HCEC 1CT (cell line): ENCODE data around the gene NEDD1.

Experiments used
- DNase-seq: peaks from one replicate; pipeline ENCODE4 v3.0.0-alpha.2; 2017

Gene NEDD1

GRCh38 chr12:96906849-96907670 lies at the start of gene NEDD1:
NEDD1 (plus strand) TSS chr12:96907257; CDS start chr12:96909760, 2,503 bp downstream.
- DNase-seq: peak; percentile 78

- no peak for DNase-seq
Observed at GRCh38 chr12:96858162-96858561, 48.9 kb upstream of the NEDD1 start.

DNA sequence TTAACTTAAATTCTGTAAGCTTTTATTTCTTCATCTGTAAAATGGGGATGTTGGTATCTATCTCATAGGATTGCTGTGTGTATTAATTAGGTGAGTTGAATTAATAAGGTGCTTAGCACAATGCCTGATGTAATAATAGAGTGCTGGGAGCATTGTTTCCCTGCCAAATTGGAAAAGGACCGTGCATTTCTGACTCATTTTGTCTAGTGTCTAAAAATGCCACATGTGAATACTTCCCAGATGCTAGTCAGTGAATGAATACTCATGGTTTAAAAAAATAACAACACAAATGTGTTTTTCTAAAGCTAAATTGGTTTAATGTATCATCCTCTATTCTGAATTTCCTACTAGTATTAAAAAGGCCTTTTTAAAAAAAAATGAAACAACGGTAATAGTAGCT lies 45.4 kb upstream of the NEDD1 start:
- DNase-seq: no peak

DNA sequence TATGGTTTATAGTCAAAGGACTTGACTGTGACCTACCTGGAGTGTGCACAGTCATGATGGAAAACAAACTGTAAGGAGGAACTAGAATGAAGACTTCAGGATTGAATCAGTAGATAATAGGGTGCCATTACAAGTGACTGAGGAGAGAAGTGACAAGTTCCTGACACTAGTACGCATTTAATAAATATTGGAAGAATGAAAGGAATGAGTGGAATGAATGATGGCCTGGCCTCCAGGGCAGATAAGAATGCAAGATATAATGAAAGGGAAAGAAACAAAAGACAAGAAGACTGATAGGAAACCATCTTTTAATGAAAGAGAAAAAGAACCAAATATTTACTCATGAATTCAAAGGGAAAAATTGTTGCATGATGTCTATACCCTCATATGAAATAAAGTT lies 44.7 kb upstream of the NEDD1 start:
- DNase-seq: no peak

- DNase-seq: no peak
Observed at GRCh38 chr12:96864335-96864734, 42.7 kb upstream of the NEDD1 start.

DNA sequence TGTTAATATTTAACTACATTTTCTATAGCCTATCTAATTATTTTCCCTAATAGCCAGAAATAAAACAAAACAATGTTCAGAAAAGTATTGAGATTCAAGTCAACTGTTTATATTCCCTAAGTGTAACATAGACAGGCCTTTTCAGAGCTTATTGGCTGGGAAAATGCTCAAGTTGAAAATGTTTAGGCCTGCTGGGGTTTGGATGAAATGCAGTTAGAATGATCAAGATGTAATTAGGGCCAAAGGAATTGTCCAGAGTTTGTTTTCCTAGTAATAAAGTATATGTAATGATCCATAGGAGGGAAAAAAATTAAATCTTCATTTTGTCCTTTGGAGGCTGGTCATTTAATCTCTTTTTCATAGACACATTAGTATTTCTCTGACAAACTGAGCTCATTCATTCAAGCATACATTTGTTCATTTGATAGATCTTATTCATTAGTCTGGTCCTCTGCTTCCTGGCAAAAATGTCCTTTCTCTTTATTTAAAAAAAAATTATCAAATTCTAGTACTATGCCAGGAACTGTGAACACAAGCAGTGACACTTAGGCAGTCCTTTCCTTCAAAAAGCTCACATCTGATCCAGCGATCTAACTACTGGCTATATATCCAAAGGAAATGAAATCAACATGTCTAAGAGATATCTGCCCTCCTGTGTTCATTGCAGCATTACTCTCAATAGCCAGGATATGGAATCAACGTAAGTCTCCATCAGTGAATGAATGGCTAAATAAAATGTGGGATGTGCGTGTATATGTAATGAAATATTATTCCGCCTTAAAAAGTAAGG lies 40.1 kb upstream of the NEDD1 start:
- no peak for DNase-seq

DNA sequence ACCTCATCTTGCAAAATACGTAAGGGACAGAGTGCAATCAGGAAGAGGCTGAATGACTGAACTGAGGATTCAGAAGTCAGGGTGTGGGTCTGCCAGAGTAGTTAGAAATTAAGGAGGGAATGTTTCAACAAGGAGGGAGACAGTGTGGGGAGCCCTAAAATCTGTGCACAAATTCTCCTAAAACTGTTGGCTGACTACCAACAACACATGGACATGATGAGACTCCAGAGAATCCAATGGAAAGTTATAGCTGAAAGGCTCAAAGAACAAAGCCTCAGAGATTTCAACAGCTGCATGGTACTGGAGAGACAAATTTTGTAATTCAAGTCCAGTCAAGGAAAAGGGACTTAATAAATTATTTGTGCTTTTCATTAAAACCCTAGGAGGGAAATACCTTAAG lies 36.1 kb upstream of the NEDD1 start:
- no peak for DNase-seq

- DNase-seq: no peak
Observed at GRCh38 chr12:96872961-96873360, 34.1 kb upstream of the NEDD1 start.

- DNase-seq: no peak
Observed at GRCh38 chr12:96874211-96874610, 32.8 kb upstream of the NEDD1 start.

GRCh38 chr12:96876966-96877365 lies 30.1 kb upstream of the NEDD1 start:
- peak; percentile 59 for DNase-seq

GRCh38 chr12:96878704-96879103 lies 28.4 kb upstream of the NEDD1 start:
- peak; percentile 30 for DNase-seq

- DNase-seq: no peak
Observed at GRCh38 chr12:96879301-96879700, 27.8 kb upstream of the NEDD1 start.

DNA sequence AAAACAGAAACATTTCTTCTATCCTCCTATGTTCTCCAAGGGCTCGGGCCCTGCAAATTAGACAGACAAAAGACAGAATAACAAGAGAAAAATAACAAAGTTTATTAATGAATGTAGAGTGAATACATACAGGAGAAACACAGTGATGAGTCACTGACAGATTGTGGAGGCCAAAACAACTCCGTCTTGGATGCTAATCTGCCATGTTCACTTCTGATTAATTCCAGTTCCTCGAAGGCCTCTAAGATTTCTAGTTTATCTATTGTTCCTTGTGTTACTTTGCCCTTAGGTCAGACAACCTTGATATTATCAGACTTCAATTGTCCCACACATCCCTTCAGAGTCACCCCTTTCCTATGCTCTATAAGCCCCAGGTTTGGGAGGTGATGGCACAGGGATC lies 26.8 kb upstream of the NEDD1 start:
- no peak for DNase-seq

GRCh38 chr12:96881608-96882007 lies 25.4 kb upstream of the NEDD1 start:
- no peak for DNase-seq

DNA sequence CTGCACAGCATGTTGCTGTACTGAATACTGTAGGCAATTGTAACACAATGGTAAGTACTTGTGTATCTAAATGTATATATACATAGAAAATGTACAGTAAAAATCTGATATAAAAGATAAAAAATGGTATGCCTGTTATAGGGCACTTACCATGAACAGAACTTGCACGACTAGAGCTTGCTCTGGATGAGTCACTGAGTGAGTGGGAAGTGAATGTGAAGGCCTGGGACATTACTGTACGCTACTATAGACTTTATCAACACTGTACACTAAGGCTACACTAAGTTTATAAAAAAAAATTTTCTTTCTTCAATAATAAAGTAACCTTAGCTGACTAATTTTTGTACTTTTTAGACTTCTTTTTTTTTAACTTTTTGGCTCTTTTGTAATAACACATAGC lies 24.2 kb upstream of the NEDD1 start:
- peak; percentile 84 for DNase-seq

DNA sequence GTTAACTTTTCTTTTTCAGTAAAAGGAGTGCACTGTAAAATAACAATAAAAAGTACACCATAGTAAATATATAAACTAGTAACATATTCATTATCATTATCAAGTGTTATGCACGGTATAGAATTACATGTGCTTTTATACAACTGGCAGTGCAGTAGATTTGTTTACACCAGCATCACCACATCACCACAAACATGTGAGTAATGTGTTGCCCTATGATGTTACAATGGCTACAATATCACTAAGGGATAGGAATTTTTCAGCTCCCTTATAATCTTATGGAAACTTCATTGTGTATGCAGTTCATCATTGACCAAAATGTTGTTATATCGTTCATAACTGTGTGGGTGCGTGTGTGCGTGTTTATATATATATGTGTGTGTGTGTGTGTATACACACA lies 23.5 kb upstream of the NEDD1 start:
- DNase-seq: peak; percentile 36

- DNase-seq: no peak
Observed at GRCh38 chr12:96886998-96887677, 19.9 kb upstream of the NEDD1 start.

DNA sequence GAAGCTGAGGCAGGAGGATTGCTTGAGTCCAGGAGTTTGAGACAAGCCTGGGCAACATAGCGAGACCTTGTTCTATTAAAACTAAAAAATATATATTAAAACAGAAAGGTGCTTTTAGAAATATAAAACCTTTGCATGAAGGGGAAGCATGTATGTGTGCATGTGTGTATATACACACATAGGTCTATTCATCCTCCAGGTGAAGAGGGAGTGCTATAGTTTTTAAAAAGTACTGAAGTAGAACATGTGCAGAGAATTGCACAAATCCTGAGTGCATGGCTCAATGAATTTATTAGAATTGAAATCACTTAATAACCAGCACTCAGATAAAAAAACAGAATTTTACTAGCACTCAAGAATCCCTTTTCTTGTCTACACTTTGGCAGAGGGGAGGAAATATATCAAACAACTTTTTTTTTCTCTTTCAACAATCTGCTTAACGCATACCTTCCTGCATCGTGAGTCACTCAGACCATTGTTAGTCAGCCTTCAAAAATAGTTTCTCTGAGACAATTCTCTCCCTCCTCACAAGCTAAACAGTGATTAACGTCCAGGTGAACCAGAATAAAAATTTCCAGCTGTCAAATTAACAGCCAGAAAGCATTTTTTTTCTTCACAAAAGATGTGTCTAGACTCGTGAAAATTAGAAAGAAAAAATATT lies 17.7 kb upstream of the NEDD1 start:
- DNase-seq: peak; percentile 74

DNA sequence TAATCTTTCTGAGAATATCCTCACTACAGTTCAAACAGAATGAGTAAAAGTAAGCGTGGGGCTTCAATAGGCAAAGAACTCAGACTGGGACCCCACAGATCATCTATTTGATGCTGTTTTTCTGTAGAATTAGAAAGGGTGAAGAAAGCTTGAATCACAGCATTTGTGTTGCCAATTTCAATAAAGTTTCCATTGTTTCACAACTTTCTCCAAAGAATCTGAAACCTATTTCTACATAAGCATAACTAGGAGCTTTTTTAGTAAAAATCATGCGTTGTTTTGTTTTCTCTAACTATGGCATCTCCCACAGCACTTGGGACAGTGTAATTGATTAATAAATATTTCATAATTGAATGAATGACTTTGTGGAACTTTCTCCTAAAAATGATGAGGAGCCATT lies 16.7 kb upstream of the NEDD1 start:
- no peak for DNase-seq

- DNase-seq: no peak
Observed at GRCh38 chr12:96892104-96892503, 15.0 kb upstream of the NEDD1 start.

DNA sequence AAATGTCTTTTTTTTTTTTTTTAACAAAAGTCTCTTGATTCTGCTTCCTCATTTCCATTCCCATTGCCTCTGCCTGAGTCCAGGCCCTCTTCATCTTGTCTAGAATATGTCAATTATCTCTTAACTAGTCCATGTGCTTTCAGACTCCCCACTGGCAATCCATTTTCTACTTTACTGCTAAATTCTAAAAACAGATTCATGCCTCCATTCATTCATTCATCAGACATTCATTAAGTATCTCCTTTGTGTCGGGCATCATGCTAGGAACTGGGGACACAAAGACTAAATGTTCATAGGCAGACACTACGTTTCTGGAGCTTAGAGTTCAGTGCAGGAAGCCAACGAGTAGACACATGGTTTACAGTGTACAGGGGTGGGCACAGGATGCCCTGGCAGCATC lies 9.6 kb upstream of the NEDD1 start:
- DNase-seq: no peak

DNA sequence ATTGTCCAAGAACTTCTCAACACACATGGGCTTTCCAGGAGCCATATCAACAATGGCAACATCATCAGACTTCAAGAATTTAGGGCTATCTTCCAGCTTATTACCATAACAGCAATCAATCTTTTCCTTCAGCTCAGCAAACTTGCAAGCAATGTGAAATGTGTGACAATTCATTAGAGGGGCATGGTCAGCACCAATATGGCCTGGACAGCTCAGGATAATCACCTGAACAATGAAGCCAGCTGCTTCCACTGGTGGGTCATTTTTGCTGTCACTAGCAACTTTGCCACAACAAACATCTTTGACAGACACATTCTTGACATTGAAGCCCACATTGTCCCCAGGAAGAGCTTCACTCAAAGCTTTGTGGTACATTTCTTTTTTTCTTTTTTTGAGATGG lies 5.9 kb upstream of the NEDD1 start:
- DNase-seq: no peak

DNA sequence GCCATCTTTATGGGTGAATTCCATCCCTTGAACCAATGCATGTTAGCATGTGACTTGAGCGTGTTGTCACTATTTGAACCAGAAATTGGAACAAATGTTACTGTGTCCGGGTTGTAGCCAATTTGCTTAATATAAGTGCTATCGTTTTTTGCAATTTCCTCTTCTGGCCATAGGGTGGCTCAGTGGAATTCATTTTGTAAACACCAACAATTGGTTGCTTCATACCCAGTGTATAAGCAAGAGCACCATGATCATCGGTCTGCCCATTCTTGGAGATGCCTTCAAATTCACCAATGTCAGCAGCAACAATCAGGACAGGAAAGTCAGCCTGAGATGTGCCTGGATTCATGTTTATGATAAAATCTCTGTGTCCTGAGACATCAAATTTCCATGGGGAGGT lies 5.0 kb upstream of the NEDD1 start:
- peak; percentile 50 for DNase-seq
